Thyroid gland (tissue), 4 donors: Measurements from ENCODE around the gene GALK1.

Experiments used
- CTCF ChIP-seq, 6 experiments: fragments of 200-600 bp in 3 of 6; fragments of 450-650 bp in 3 of 6; sonication (generic) in 3 of 6; IDR thresholded peaks; one replicate each; pipeline ENCODE4 v1.5.1; 2016 to 2019; ENCODE audit warnings: antibody characterized with exemption in 6 of 6, mild to moderate bottlenecking in 2 of 6, inconsistent platforms in 1 of 6, moderate library complexity in 1 of 6
- POLR2A ChIP-seq, 2 donors: fragments of 450-650 bp; IDR thresholded peaks; one replicate each; pipeline ENCODE4 v1.6.1; 2017; ENCODE audit warnings: antibody characterized with exemption in 2 of 2, mild to moderate bottlenecking in 2 of 2, moderate library complexity in 1 of 2

- TF ChIP-seq CTCF (IDR thresholded peaks at IDR 0.05) (no peak), POLR2A (IDR thresholded peaks at IDR 0.05) (no peak)
Measured at GRCh38 chr17:75757086-75757681, 7.8 kb downstream of the GALK1 start.
